GM12891 (cell line): ENCODE data around the gene CDKN2AIP.
A peak's percentile ranks its signal among the peaks of the same experiment; 100 is the strongest.

Experiments used
- DNase-seq: peaks from one replicate; pipeline ENCODE4 v3.0.0; 2011; ENCODE audit warnings: low spot score; ENCODE audit not compliant: insufficient read length
- FAIRE-seq: peaks from 2 replicates; lab custom pipeline; 2011; peaks lifted over from hg19 to GRCh38; lab: Jason Lieb, UNC
- PAX5 ChIP-seq: IDR thresholded peaks from 2 replicates; pipeline ENCODE4 v1.6.1; 2011; ENCODE audit warnings: low read length, moderate library complexity, mild to moderate bottlenecking; ENCODE audit not compliant: insufficient read depth, severe bottlenecking
- POLR2A ChIP-seq: IDR thresholded peaks from 2 replicates; pipeline ENCODE4 v1.6.1; 2011; ENCODE audit warnings: low read depth, low read length, control low read depth
- POLR2AphosphoS5 ChIP-seq: IDR thresholded peaks from 2 replicates; pipeline ENCODE4 v1.6.1; 2011; ENCODE audit warnings: low read depth, low read length, control low read depth
- POU2F2 ChIP-seq: IDR thresholded peaks from 2 replicates; pipeline ENCODE4 v1.6.1; 2011; ENCODE audit warnings: low read depth, mild to moderate bottlenecking, control low read depth, low read length, moderate library complexity
- SPI1 ChIP-seq: IDR thresholded peaks from 2 replicates; pipeline ENCODE4 v1.6.1; 2011; ENCODE audit warnings: low read depth, low read length, control low read depth
- TAF1 ChIP-seq: IDR thresholded peaks from 2 replicates; pipeline ENCODE4 v1.6.1; 2011; ENCODE audit warnings: low read depth, low read length, control low read depth

The CDKN2AIP gene

GRCh38 chr4:183411291-183411861 lies 33.1 kb upstream of the CDKN2AIP start:
- FAIRE-seq (peak; percentile 64), DNase-seq (no peak)
- 0 out of 2 replicates have a peak, but pooled peaks have one; percentile 21 for TF ChIP-seq POU2F2
- no peak for TF ChIP-seq POLR2AphosphoS5

- DNase-seq (no peak), FAIRE-seq (no peak)
- TF ChIP-seq POLR2A: no peak
- no peak for TF ChIP-seq SPI1
- no peak for TF ChIP-seq TAF1
- TF ChIP-seq POU2F2: no peak
- no peak for TF ChIP-seq POLR2AphosphoS5
Observed at GRCh38 chr4:183412821-183413220, 31.6 kb upstream of the CDKN2AIP start.

DNA sequence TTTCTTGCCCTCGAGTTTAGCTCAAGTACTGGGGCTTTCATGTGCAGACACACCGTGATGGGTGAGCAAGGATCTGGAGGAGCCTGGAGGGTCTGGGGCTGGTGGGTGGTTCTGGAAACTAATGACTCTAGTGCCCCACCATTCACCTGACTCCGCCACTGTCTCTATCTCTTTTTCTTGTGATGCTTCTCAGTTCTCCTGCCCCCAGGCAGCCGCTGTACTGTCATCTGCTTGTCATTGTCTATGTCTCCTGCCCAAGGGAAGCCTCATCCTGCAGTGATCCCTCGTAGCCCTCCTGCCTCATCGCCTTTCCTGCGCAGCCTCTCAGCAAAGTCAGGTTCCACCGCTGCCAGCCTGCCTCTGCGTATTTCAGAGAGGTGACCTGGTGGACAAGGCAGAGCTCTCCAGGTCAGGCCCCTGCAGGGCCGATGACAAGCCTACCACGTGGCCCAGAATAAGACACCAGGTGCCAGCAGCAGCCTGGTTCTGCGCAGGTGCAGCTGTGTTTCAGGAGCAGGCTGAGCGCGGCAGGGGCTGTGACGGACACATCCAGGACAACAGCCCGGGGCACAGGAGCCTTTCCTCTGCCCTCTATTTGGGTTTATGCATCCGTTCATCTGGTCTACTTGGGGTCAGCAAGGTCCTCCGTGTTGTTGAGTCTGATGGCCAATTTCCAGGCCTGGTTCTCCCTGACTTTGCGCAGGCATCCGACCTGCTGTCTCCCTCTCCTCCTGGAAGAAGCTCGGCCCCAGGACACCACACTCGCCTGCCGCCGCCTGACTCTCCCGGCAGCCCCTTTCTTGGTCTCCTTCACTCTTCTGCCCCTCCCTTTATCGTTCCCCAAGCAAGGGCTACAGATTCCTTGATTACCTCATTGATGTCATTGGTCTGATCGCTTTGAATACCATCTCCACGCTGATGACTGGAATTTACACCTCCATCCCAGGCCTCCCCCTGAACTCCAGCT lies 30.9 kb upstream of the CDKN2AIP start:
- no peak for TF ChIP-seq TAF1
- TF ChIP-seq POLR2AphosphoS5: no peak
- no peak for TF ChIP-seq POU2F2
- no peak for TF ChIP-seq PAX5
- no peak for TF ChIP-seq SPI1
- TF ChIP-seq POLR2A: no peak
- DNase-seq (no peak), FAIRE-seq (no peak)

DNA sequence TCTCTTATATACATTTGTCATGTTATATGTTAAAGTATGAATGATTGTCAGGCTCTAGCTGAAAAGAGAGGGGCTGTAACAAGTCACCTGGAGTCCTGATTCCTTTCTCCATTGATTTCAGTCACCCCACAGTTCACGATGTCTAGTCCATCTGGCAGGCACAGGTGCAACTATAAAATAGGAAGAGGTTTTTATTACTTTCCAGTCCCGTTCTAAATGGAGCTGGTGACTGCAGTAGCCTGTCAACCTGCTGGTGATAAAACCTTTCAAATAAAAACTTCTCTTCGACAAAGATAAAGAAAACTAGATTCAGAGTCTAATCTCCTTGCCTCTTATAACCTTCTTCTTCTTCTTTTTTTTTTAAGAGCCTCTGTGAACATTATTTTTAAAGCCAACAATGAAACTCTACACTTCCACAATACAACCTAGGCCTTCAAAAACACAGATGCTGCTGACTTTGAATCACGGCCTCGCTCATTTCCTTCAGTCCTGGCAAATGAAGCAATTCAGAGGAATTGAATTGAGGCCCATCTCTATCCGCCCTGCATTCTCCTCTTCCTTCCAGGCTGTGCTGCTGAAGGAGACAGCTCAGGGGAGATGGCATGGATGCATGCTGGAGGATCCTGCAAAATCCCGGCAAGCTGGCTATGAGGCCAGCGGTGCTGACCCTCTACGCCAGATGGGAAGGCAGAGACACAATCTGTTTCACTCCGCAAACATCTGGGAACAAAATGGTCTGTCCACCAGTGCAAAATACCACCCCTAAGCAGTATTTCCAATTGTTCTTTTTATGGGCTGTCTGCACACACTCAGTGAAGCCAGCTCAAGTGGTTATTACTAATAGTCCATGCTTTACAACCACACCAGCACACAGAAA lies 27.3 kb upstream of the CDKN2AIP start:
- TF ChIP-seq POU2F2 (no peak), SPI1 (no peak), TAF1 (no peak), PAX5 (no peak), POLR2A (no peak), POLR2AphosphoS5 (no peak)
- FAIRE-seq (no peak), DNase-seq (no peak)

DNA sequence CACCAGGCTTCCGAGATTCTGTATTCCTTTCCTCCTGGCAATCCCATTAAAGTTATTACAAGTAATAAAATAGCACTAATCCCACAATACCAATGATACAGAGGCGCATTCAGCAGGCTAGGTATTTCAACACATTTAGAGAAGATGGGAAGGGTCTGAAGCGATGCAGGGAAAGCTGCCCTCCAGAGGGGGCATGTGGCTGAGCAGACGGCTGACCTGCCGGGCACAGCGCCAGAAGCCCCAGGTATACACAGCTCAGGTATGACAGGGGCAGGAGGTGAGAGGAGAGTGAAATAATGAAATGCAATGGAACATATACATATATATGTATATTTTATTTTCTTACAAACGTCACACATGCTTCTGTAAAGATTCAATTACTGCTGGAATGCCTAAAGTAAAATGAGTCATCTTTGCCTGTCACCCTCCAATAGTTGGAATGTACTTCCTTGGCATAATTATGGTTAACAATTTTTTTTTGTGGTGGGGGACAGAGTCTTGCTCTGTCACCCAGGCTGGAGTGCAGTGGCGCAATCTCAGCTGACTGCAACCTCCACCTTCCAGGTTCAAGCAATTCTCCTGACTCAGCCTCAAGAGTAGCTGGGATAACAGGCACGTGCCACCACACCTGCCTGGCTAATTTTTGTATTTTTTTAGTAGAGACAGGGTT lies 21.3 kb upstream of the CDKN2AIP start:
- TF ChIP-seq POLR2A (no peak), POU2F2 (no peak), TAF1 (no peak), SPI1 (no peak), PAX5 (no peak), POLR2AphosphoS5 (no peak)
- no peak for DNase-seq
- FAIRE-seq: no peak

GRCh38 chr4:183424109-183424744 lies 20.2 kb upstream of the CDKN2AIP start:
- FAIRE-seq: no peak
- no peak for TF ChIP-seq SPI1
- no peak for TF ChIP-seq POLR2A
- TF ChIP-seq POU2F2: no peak
- TF ChIP-seq POLR2AphosphoS5: no peak
- no peak for TF ChIP-seq PAX5
- TF ChIP-seq TAF1: no peak

GRCh38 chr4:183426507-183426906 lies 17.9 kb upstream of the CDKN2AIP start:
- no peak for TF ChIP-seq POLR2AphosphoS5
- TF ChIP-seq PAX5: no peak
- no peak for TF ChIP-seq SPI1
- TF ChIP-seq POLR2A: no peak
- no peak for TF ChIP-seq TAF1
- TF ChIP-seq POU2F2: no peak
- FAIRE-seq: no peak
- DNase-seq: no peak

More at GRCh38 chr4:183424109-183424744, 20.2 kb upstream of the CDKN2AIP start:
- no peak for DNase-seq

- TF ChIP-seq POLR2A: no peak
- TF ChIP-seq PAX5: no peak
- no peak for TF ChIP-seq TAF1
- no peak for TF ChIP-seq SPI1
- no peak for TF ChIP-seq POLR2AphosphoS5
- no peak for TF ChIP-seq POU2F2
- DNase-seq (no peak), FAIRE-seq (no peak)
Observed at GRCh38 chr4:183429489-183429888, 14.9 kb upstream of the CDKN2AIP start.
